Suppressor macrophage treated with lipopolysaccharide for 1 hour (primary cell): ENCODE data around the gene CASP6.

ENCODE experiments used
- DNase-seq, 3 donors: peaks; one replicate each; pipeline ENCODE4 v3.0.0-alpha.2; 2020 to 2022

CASP6 gene

DNA sequence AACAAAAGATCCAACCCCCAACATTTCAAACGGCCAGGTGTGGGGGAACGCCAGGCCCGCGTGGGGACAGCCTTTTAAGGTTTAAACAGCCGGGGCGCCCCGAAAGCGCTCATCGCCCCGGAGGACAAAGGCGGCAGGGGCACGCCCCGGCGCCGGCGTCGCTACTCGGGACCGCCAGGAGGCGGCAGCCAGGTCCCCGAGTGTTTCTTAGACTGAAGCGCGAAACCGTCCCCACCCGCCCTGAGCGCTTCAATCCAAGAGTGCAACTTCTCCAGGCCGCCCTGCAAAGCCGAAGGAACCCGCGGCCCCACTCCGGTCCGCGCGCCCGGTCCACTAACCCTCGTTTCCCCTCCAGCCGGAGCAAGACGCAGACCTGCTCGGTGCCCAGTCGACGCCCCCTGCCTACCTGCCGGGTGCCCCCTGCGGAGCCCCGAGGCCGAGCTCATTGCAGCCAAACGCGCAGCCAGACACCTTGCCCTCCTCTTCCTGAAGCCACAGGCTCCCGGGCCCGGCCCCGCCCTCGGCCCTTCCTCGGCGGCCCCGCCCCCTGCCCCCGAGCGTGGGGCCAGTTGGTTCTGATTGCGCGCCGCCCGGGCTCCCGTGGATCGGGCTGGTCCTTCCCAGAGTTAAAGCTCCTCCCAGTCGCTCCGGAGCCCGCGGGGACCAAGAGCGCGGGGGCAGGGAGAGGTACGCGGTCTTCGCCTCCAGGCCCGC is at the start of gene CASP6:
CASP6 (minus strand) TSS at position 496 of the 714 bp plus-strand sequence; CDS start at position 446, 50 bp downstream.
- peak; percentile 80 to 93 (median 86) for DNase-seq

DNA sequence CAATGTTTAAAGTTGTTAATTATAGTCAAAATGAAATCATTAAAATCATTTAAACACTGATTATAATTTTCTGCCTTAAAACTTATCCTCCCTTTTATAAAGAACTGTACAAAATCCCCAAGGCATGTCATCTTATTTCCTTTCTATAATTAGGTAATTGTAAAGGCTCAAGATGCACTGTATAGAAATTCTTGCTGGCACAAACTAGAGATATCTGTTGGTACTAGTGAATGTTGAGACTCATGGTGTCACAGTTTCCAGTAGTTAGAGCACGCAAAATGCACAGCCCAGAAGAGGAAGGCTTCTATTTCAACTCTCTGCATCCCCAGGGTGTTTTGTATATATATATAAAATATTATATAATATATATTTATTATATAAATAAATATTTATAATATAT is 49.3 kb upstream of the CASP6 start:
- DNase-seq, result no peak

DNA sequence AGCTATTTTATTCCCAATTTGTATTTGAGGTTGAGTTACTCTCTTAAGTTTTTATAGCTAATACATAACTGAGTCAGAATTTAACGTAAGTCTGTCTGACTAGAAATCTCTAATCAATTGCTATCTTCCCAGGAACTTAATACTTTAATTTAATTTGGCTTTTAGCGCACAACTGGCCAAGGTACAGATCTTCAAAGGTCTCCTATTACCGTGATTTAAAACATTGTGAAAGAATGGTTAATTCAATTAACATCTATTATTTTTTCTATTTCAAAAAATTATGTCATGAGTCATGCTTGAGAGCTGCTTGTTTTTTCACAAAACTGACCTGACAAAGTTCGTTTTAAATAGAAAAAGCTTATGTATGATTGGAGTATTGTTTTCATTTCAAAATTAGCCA is 48.6 kb upstream of the CASP6 start:
- DNase-seq, result no peak

DNA sequence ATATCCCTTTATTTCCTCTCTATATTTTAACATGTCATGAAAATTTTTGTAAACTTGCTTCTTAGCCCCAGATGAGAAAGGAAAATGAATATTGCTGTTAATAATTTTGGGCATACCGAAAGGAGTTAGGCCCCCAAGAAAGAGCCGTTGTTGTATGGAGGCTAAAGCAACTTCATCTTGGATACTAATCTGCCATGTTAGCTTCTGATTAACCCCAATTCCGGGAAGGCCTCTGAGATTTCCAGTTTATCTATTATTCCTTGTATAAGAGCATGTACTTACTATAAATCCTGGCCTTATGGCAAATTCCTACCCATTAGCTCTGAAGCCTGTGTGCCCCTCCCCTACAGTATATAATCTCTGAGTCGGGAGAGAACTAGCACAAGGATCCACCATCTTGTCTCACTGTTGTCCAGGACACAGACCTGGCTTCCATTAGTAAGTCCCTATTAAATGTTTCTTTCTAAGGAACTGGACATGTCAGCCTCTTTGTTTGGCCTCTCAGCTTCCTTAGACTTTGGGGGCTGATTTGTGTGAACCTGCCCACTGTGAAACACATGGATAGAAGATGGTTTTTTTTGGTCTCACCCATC is 47.5 kb upstream of the CASP6 start:
- DNase-seq, result no peak

DNA sequence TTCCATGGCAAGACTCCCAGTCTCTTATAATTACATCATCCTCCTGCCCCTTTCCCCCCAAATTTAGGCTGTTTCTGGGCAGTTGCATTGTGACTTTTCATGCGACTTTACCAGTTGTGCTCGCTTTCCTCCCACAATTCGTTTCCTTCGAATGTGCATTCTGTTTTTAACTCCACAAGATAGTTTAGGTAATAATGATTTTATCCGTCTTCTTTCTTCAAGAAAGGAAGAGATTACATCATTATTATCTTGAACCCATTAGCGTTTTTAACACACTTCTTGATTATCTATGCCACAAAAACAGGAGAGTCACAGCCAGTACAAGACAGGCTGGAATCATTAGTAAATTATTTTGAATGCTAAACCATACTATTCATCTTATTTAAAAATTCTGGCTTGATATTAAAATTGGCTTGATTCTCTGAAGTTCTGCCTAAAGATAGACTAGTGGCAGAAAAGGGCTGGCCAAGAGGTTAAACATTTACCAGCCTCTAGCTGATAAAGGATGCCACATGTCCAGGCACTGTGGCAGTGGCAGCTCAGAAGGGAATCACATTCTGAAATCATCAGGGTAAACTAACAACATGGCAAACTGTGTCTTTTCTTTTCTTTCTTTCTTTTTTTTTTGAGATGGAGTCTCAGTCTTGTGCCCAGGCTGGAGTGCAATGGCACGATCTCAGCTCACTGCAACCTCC is 46.3 kb upstream of the CASP6 start:
- DNase-seq, result no peak

DNA sequence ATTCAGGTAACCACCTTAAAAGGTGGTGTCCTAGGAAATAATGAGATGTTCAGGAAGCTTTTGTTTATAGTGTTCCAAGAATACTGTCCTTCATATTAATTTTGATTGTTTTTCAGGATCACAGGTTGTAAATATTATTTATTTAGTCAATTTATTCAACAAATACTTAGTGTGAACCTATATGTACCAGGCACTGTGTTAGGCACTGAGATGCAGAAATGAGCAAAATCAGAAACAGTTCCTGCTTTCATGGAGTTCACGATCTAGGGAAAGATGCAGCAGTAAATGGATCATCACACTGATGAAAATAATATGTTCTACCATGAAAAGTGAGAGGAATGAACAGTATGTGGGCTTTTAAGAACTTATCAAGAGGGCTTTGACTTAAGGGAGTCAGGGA is 44.9 kb upstream of the CASP6 start:
- no peak for DNase-seq

DNA sequence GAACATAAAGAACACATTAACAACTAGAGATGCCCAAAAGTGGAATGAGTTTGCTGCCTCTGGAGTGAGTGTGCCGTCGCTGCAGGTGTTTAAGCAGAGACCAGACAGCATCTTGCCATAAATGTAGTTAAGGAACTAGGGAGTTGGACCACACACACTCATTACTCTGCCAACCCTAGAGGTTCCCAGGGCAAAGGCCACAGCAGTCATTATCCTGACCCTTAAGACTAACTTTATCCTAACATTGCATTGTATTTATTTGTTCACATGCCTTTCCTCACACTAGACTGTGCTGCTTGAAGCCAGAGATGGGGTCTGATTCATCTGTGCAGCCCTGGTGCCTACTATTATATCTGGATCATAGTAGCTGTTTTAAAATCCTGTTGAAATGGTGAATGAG is 43.5 kb upstream of the CASP6 start:
- DNase-seq, result no peak

DNA sequence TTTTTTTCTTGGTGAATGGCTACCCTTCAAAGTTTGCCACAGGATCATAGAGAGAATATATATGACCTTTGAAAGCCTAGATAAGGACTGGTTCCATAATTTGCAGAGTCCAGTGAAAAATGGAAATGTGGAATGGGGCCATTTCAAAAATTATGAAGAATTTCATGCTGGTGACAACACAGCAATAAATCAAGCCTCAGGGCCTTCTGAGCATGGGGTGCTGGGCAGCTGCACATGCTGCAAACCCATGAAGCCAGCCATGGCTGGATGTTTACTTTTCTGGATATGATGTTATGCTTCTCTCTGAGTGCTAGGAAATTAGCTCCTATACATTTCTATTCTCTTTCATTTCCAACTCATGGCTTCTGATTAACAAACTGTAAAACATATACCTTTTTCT is 42.6 kb upstream of the CASP6 start:
- DNase-seq, result no peak

DNA sequence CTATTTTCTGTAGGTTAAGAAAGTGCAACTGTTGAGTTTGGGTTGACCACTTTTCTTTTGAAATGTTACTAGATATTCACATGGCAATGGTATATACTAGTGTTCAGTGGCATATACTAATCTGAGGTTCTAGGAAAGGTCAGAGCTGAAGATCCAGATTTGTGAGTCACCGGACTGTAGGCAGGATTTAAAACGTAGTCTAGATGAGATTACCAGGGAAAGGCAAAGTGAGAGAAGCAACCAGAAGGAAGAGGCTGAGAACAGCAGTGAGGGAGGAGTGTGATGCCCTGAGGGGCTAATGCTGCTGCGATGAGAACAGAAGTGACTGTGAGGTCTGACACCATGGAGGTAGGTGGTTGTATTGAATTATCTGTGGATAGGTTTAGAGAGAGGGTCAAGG is 36.3 kb upstream of the CASP6 start:
- no peak for DNase-seq

DNA sequence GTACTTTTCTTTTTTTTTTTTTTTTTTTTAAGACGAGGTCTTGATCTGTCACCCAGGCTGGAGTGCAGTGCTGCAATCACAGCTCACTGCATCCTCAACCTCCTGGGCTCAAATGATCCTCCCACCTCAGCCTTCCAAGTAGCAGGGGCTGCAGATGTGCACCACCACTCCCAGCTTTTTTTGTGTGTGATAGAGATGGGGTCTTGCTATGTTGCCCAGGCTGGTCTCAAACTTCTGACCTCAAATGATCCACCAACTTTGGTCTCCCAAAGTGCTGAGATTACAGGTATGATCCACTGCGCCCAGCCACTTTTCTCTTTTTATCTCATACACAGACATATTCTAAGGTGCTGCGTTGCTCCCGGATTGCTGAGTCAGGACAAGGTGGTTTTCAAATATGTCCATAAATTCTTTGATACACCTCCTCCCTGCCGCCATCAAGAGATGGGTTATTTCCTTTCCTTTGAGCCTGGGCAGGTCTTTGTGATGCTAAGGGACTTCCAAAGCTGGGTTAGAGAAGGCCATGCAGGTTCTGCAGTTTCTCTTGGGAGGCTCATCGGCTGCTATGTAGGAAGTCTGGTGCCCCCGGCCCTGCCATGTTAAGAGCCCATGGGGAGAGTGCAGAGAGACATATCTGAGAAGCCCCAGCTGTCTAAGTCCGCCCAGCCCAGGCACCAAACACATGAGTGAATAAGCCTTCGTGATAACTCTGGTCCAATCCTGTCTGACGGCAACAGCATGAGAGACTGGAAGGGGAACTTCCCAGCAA is 35.0 kb upstream of the CASP6 start:
- no peak for DNase-seq

DNA sequence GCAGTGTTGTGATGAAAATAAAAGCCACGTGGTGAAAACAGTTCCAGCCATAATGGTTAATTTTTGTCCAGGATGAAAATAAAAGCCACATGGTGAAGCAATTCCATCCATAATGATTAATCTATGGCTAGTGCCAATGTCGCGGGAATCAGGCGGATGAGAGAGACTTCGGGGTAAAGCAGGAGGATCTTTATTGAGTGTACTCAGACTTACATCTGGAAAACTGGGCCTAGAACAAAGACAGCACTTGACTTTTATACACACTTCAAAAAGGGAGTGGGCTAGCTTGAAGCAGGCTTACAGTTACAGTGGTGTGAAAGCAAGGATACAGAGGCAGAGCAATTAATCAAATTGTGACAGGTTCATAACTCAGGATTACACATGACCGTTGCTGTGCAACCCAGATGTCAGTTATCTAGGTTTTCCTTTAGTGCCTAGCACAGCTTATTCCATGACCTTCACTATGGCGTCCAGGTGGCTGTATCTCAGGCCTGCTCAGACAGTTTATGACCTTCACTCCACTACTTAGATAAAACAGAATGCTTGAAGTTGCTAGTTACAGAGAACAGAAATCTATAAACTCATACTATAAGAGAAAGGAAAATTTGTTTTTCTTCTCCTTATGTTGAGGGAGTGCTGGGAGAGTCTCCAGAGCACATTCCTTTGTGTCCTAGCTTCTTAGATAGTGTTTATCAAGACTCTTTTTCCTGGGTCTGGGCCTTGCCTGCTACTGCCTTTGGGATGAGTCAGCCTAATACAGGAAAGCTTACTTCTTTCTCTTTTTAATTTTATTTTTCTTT is 32.5 kb upstream of the CASP6 start:
- no peak for DNase-seq

DNA sequence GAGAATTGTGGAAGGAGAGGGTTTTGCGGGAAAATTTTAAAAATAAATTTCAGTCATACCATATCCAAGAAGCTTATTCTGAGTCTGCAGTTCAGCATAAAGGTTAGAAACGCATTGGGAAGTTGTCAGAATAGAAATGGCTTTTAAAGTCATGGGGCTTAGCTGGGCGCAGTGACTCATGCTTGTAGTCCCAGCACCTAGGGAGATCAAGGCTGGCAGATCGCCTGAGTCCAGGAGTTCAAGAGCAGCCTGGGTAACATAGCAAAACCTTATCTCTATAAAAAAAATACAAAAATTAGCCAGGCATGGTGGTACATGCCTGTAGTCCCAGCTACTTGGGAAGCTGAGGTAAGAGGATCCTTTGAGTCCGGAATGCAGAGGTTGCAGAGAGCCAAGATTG is 30.5 kb upstream of the CASP6 start:
- DNase-seq, result no peak

DNA sequence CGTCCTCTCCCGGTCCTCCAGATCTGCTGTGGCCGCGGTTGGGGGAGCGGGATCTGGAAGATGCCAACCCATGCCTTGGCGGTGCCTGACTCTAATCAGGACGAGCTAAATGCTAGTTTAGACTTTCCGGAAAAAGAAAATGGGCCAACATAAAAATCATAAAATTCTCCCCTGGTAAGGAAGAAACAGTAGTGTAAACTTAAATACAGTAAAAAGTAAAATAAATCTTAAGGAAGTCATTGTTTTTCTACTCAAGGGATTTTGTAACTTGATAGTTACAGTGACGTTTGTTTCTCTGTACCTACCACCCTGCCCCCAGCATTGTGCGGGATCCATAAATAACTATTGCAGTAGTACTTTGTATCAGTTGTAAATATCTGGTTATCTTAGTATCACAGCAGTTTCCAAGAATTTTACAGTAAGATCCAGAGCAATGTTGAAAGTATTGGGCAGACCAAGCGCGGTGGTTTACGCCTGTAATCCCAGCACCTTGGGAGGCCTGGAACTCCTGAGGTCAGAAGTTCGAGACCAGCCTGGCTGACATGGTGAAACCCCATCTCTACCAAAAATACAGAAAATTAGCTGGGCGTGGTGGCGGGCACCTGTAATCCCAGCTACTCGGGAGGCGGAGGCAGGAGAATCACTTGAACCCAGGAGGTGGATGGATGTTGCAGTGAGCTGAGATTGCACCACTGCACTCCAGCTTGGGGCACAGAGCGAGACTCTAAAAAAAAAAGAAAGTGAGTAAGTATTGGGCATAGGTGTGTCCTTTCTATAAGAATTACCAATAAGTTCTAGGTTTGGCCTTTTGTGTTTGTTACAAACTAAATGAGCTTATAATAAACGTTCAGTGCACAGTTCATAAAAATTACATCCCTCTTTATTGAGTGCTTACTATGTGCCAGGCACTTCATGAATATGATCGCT is 27.6 kb upstream of the CASP6 start:
- DNase-seq, result no peak

DNA sequence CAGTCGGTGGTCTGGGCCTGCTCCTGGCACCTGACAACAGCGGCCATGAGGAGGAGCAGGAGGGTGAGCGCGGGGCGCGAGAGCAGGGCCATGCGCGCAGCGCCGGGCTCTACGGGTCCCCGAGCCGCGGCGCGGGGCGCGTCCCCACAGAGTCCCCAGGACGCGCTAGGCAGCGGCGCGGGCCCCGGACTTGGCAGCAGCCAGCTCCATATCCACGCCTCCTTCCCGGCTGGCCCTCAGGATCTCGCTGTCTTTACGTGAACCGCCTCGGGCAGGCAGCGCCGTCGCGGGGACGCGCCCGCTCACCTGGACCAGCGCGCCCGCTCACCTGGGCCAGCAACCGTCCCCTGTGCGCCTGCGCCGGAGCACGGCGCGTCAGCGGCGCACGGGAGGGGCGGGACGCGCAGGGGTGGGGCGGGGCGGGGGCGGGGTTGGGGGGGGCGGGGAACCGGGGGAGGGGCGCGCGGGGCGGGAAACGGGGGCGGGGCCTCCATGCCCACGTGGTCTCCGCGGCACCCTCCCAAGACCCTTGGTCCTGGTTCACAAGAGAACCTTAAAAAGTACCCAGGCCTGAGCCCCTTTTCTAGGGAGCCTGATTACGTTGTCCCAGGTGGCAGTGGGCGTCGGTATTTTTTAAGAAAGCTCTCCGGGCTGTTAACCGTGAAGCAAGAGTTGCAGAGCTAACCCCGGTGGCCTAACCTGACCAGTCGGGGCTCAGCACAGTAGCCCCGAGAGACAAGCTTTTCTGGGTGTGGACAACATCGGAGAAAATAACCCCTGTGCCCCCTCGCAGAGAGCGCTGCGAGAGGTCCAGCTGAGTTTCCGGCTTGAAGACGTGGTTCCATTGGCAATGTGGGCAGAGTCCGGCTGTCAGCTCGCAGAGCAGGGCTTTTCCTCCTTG is 26.7 kb upstream of the CASP6 start, which contains the start of gene PLA2G12A:
PLA2G12A (minus strand) TSS at position 353 of the 901 bp plus-strand sequence; CDS start at position 92, 261 bp downstream.
- peak; percentile 54 to 87 (median 74) for DNase-seq

DNA sequence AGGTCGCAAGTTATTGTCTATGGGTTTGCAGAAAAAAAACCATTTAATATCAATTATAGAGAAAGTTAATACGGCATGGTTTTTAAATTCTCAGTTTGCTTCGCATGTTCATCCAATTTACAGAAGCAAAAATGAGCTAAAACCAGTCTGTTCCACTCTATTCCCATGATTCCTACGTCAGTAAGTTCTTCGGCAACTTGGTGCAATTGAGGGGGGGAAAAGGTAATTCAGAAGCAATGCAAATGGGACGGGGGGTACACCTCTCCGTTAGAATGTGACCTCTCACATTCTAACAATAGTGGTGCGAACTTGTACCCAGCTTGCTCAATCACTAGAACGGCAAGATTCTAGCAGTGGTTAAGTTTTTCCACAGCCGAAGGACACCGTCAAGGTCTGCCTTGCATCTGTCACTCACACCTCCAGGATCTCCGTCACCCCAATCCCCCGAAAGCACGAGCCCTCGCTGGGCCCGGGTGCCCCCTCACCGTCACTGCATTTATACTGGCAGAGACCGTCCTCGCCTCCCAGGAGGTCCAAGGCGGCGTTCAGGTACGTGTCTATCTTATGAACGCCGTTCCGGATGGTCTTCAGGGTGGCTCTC is 26.0 kb upstream of the CASP6 start:
- DNase-seq, result peak in 1 of 3 donors; percentile 5

DNA sequence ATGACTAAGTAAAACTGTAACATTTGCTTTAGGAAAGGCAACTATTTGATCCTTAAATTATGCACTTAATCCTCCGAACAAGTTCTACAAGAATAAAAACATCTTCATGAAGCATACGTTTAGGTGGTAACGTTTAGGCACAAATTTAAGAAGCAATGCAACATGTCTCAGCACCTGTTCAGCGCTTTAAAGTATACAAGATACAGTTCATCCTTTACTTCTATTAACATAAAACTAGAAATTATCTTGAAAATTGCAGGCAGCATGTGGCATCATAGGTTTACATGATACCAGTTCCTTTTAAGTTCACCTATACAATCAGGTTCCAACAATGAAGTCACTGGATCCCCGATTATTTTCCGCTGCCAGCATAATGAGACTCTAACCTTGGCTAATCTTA is 25.1 kb upstream of the CASP6 start:
- no peak for DNase-seq

DNA sequence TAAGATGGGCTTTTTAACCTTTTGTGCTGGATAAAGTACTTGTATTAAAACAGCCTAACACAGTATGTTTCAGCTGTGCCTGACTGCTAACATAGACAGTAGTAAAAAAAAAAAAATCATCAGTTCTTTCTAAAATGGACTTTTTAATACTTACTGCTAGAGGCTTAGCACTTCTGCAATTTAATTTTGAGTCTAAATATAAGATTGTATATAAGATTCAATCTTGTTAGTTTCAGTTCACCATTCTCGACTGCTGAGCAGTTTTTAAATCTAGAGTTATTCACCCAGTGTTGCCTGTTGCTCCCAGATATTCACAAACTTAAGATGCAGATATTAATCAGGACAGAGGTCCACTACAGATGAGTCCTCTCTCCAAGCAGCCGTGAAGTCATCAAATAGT is 19.9 kb upstream of the CASP6 start:
- DNase-seq, result peak in 2 of 3 donors; percentile 16 to 27

DNA sequence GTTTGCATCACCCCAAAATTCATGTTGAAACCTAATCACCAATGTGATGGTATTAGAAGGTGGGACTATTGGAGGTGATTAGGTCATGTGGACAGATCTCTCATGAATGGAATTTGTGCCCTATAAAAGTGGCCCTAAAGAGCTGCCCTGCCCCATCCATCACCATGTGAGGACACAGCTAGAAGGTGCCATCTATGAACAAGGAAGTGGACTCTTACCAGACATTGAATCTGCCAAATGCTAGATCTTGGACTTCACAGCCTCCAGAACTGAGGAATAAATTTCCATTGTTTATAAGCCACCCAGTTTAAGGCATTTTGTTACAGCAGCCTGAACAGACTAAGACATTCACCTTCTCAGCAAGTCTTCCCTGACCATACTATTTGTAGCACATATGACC is 19.1 kb upstream of the CASP6 start:
- no peak for DNase-seq

DNA sequence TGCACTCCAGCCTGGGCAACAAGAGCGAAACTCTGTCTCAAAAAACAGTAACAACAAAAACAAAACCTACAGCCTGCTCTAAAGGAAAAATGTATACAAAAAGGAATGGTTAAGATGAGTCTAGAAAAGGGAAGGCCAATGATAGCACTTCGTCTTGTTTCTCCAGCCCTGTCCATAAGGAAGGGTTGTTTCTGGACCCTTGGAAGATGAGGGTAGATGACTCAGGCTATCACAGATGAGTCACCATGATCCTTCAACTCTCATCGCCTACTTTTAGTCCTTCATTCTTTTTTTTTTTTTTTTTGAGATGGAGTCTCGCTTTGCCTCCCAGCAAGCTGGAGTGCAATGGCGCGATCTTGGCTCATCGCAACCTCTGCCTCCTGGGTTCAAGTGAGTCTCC is 17.8 kb upstream of the CASP6 start:
- DNase-seq, result peak in 1 of 3 donors; percentile 16

DNA sequence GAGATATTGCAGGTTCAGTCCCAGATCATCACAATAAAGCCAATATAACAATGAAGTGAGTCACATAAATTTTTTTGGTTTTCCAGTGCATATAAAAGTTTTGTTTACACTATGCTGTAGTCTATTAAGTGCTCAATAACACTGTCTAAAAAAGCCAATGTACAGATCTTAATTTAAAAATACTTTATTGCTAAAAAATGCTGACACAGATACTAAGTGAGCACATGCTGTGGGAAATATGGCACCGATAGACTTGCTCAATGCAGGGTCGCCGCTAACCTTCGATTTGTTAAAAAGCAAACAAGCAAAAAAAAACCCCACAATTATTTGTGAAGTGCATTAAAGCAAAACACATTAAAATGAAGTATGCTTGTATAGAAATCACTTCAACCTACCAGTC is 16.4 kb upstream of the CASP6 start:
- DNase-seq, result no peak
